Colonic mucosa (tissue), 4 donors: ENCODE measurements around the gene KRTAP3-1. TPM values are rescaled to one million over a fixed set of nuclear protein-coding genes. Genes with fewer than 3 reads are reported as not detected.

Experiments
- DNase-seq: peaks from one replicate; pipeline ENCODE4 v3.0.0-alpha.2; 2020
- H3K27ac ChIP-seq: fragments of 200-600 bp; one replicate; pipeline ENCODE4 v1.8.0; 2021
- H3K27me3 ChIP-seq: fragments of 200-600 bp; one replicate; pipeline ENCODE4 v1.8.0; 2021
- H3K36me3 ChIP-seq: fragments of 200-600 bp; one replicate; pipeline ENCODE4 v1.8.0; 2021
- H3K4me1 ChIP-seq: fragments of 200-600 bp; one replicate; pipeline ENCODE4 v1.8.0; 2021; ENCODE audit warnings: mild to moderate bottlenecking
- H3K4me3 ChIP-seq: fragments of 200-600 bp; one replicate; pipeline ENCODE4 v1.8.0; 2021
- H3K9ac ChIP-seq, 2 donors: one replicate each; pipeline ENCODE4 v1.7.0; 2013; ENCODE audit warnings: control low read depth in 2 of 2, low read depth in 2 of 2, low read length in 2 of 2
- H3K9me3 ChIP-seq: fragments of 200-600 bp; one replicate; pipeline ENCODE4 v1.8.0; 2021
- CTCF ChIP-seq: fragments of 200-600 bp; IDR thresholded peaks from one replicate; pipeline ENCODE4 v1.8.0; 2022; ENCODE audit warnings: antibody characterized with exemption, mild to moderate bottlenecking
- intact Hi-C: fragments of 100-400 bp; cut with DNase I; formaldehyde crosslinking; loops from one replicate; pipeline ENCODE4 v1.14.1; 2022
- total RNA-seq, 2 donors: library from RNA; stranded (reverse); fragmentation: NEBNext Ultra II Directional in 1 of 2; extraction: Animal tissue kit (Norgen Biotek cat#: 25700) in 1 of 2; gene quantifications; one replicate each; pipeline ENCODE4 v1.2.1, GENCODE V29; 2021
- donor health status: healthy.
- donor health status: DM: no; HTN: no; CAD: no.
- donor health status: DM: no; HTN: no; CAD: no.

The KRTAP3-1 gene
- total RNA-seq, 2 donors from 2014 or later: not detected

GRCh38 chr17:41029633-41030245 lies 20.8 kb upstream of the KRTAP3-1 start, which contains the start of gene KRTAP1-4:
KRTAP1-4 (minus strand) TSS chr17:41030195; CDS start chr17:41030078, 117 bp downstream.
- no peaks in the 10 kb centered on the region for H3K9me3 ChIP-seq
- TF ChIP-seq CTCF: no peak
- no peaks in the 10 kb centered on the region for H3K27me3 ChIP-seq
- no peaks in the 10 kb centered on the region for H3K4me1 ChIP-seq
- intact Hi-C loops: no loop called here
- no peak within 1 kb of the TSS for H3K9ac ChIP-seq
- DNase-seq: no peak
- no peaks in the 10 kb centered on the region for H3K36me3 ChIP-seq
- H3K4me3 ChIP-seq: no peak within 1 kb of the TSS
- H3K27ac ChIP-seq: no peak within 1 kb of the TSS

GRCh38 chr17:41026715-41027471 lies 18.0 kb upstream of the KRTAP3-1 start, which contains the start of gene KRTAP1-5:
KRTAP1-5 (minus strand) TSS chr17:41027208; CDS start chr17:41027155, 53 bp downstream.
- Histone ChIP-seq H3K4me3 (no peak within 1 kb of the TSS), H3K9me3 (no peaks in the 10 kb centered on the region), H3K27ac (no peak within 1 kb of the TSS), H3K9ac (no peak within 1 kb of the TSS), H3K27me3 (no peaks in the 10 kb centered on the region), H3K4me1 (no peaks in the 10 kb centered on the region), H3K36me3 (no peaks in the 10 kb centered on the region)
- TF ChIP-seq CTCF: no peak
- no peak for DNase-seq
- intact Hi-C loops: no loop called here

DNA sequence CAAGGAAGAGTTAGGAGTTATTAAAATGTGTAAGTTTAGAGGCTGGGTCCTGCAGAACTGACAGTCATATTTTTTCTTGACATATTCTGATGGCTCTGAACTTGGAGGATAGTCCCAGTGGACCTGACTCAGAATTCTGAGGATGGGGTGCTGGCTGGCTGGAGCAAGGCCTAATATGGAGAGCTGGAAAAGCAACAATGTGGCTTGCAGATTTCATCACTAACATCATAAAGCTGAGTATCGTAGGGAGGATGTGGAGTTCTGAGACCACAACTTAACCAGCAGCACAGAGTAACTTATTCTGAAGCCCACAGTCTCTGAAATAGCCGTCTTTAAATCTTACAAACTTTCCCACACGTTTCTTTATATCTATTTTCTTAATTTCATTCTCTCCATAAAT lies 15.8 kb upstream of the KRTAP3-1 start:
- H3K9ac ChIP-seq: no peak overlapping the region
- DNase-seq: no peak
- H3K36me3 ChIP-seq: no peaks in the 10 kb centered on the region
- no peaks in the 10 kb centered on the region for H3K4me1 ChIP-seq
- TF ChIP-seq CTCF: no peak
- H3K27ac ChIP-seq: no peak overlapping the region
- H3K9me3 ChIP-seq: no peaks in the 10 kb centered on the region
- no peak overlapping the region for H3K4me3 ChIP-seq
- no peaks in the 10 kb centered on the region for H3K27me3 ChIP-seq
- intact Hi-C loops: no loop called here

DNA sequence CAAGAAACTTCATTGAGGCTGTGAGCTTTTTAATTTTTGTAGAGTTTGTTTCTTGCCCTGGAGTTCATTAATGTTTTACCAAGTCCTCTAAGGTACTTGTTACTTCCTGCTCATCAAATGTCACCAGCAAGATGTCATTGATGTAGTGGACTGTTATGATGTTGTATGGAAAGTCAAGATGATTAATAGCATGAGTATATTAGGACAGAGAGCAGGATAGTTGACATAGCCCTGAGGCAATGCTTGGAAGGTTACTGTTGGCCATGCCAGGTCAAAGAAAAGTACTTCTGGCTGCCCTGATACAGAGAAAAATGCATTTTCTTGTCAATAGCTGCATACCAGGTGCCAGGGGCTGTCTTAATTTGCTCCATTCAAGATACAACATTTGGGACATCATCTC lies 11.4 kb upstream of the KRTAP3-1 start:
- Histone ChIP-seq H3K27me3 (no peaks in the 10 kb centered on the region), H3K4me1 (no peaks in the 10 kb centered on the region), H3K36me3 (no peaks in the 10 kb centered on the region), H3K9me3 (no peaks in the 10 kb centered on the region), H3K27ac (no peak overlapping the region), H3K4me3 (no peak overlapping the region), H3K9ac (no peak overlapping the region)
- DNase-seq: no peak
- no peak for TF ChIP-seq CTCF
- intact Hi-C loops: no loop called here

- no peak for DNase-seq
- intact Hi-C loops: no loop called here
- TF ChIP-seq CTCF: no peak
- H3K4me1 ChIP-seq: no peaks in the 10 kb centered on the region
- no peak overlapping the region for H3K9ac ChIP-seq
- H3K36me3 ChIP-seq: no peaks in the 10 kb centered on the region
- H3K4me3 ChIP-seq: no peak overlapping the region
- no peaks in the 10 kb centered on the region for H3K27me3 ChIP-seq
- no peak overlapping the region for H3K27ac ChIP-seq
- no peaks in the 10 kb centered on the region for H3K9me3 ChIP-seq
Observed at GRCh38 chr17:41019415-41019814, 10.5 kb upstream of the KRTAP3-1 start.
